ENCODE data around the gene ASCC1. TPM values are rescaled to one million over a fixed set of nuclear protein-coding genes. Genes with fewer than 3 reads are reported as not detected.

Gene ASCC1
- total RNA-seq, 3 donors from 2014 or later (not counting 1 experiment from before 2014, with no cell fraction given) = 26.0 to 35.2 (median 29.3) TPM

DNA sequence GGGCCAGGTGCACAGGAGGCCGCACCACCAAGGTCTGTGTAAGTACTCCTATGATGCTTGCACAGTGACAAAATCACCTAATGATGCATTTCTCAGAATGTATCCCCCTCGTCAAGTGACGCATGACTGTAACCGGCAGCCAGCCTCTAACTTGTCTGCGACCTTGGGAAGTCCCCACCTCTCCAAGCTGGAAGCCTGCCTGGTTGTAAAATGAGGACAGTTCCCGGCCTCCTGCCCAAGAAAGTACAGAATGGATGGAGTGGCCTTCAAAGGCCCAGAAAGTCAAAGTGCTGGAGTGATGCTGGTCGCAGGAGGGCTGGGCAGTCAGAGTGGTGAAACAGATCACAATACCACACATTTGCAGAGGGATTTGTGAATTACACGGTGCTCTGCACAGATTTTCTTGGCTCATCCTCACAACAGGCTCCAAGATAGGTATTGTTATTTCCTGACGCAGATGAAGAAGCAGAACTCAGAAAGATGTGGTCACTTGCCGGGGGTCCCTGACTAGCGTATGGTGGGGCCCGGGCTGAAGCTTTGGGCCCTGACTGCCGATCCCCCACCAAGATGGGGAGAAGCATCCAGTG, 150.5 kb downstream of the ASCC1 start:
- Mint-ChIP-seq H3K9me3 (no peaks in the 10 kb centered on the region), H3K27me3 (ENCODE audit: low read depth in 2 of 2) (no peaks in the 10 kb centered on the region), H3K4me1 (peaks cover 8 to 22% of the 10 kb centered on the region in 2 donors), H3K4me3 (no peak overlapping the region), H3K36me3 (peaks cover 7% of the 10 kb centered on the region), H3K27ac (no peak overlapping the region)
- DNase-seq (no peak), ATAC-seq (no peak)
- no peaks in the 10 kb centered on the region for H3K27me3 ChIP-seq (ENCODE audit: control insufficient read depth, insufficient read depth, low read length)
- WGBS (ENCODE audit: insufficient coverage) = 95% methylated on average over 13 of the region's 13 CpGs
- no peak for TF ChIP-seq CTCF (IDR thresholded peaks at IDR 0.05)
- H3K4me1 ChIP-seq (ENCODE audit: control insufficient read depth, insufficient read depth, low read length) = peaks cover 5% of the 10 kb centered on the region
- no peak overlapping the region for H3K4me3 ChIP-seq (ENCODE audit: low read length)
- intact Hi-C loops (cut with micrococcal nuclease) = no loop called here
- H3K9me3 ChIP-seq (ENCODE audit: control insufficient read depth, insufficient read depth, low read length) = no peaks in the 10 kb centered on the region
- H3K36me3 ChIP-seq (ENCODE audit: control insufficient read depth, insufficient read depth, low read length) = peaks cover 64% of the 10 kb centered on the region
- no peak overlapping the region for H3K27ac ChIP-seq (ENCODE audit: low read length)

DNA sequence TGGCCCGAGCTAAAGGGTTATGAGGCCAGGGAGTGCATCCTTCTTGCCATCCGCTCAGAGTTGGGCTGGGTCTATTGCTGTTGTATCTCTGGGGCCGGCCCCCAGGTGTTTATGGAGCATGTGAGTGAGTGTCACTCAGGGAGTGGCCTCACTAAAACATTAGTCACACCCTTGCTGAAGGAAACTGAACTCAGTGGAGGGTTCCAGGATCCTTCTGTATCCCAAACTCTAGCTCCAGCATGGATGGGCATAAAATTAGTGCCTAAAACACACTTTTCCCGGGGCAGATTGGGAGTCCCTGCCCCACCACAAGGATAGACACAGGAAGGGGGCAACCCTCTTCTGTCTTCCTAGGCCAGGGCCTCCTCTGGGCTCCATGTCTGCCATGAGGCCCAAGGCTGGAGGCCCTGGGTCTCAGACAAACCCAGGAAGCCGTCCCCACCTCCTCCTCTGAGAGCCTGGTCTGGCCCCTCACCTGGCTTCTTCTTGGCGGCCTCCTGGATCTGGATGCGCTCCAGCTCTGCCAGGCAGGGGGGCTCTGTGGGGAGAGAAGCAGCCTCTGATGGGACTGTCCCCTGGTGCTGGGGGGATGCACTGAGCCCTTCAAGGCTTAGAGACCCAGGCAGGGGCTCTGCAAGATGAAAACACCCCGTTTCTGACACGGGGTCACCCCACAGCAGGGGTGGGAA, 152.2 kb downstream of the ASCC1 start:
- 84% methylated on average over 9 of the region's 9 CpGs for WGBS (ENCODE audit: insufficient coverage)
- TF ChIP-seq CTCF (IDR thresholded peaks at IDR 0.05) = no peak
- Histone ChIP-seq H3K36me3 (ENCODE audit: control insufficient read depth, insufficient read depth, low read length) (peaks cover 52% of the 10 kb centered on the region), H3K4me1 (ENCODE audit: control insufficient read depth, insufficient read depth, low read length) (no peaks in the 10 kb centered on the region), H3K27ac (ENCODE audit: low read length) (no peak overlapping the region), H3K4me3 (ENCODE audit: low read length) (no peak overlapping the region), H3K27me3 (ENCODE audit: control insufficient read depth, insufficient read depth, low read length) (no peaks in the 10 kb centered on the region), H3K9me3 (ENCODE audit: control insufficient read depth, insufficient read depth, low read length) (no peaks in the 10 kb centered on the region)
- DNase-seq (peak in 1 of 2 donors; percentile 9), ATAC-seq (no peak)
- peak overlapping the region; percentile 16 to 66 for H3K27ac Mint-ChIP-seq
- intact Hi-C loops (cut with micrococcal nuclease) = no loop called here
- no peak overlapping the region for H3K4me3 Mint-ChIP-seq
- no peaks in the 10 kb centered on the region for H3K9me3 Mint-ChIP-seq
- no peaks in the 10 kb centered on the region for H3K27me3 Mint-ChIP-seq (ENCODE audit: low read depth in 2 of 2)
- peaks cover 0 to 13% of the 10 kb centered on the region in 2 donors for H3K4me1 Mint-ChIP-seq
- no peaks in the 10 kb centered on the region for H3K36me3 Mint-ChIP-seq

DNA sequence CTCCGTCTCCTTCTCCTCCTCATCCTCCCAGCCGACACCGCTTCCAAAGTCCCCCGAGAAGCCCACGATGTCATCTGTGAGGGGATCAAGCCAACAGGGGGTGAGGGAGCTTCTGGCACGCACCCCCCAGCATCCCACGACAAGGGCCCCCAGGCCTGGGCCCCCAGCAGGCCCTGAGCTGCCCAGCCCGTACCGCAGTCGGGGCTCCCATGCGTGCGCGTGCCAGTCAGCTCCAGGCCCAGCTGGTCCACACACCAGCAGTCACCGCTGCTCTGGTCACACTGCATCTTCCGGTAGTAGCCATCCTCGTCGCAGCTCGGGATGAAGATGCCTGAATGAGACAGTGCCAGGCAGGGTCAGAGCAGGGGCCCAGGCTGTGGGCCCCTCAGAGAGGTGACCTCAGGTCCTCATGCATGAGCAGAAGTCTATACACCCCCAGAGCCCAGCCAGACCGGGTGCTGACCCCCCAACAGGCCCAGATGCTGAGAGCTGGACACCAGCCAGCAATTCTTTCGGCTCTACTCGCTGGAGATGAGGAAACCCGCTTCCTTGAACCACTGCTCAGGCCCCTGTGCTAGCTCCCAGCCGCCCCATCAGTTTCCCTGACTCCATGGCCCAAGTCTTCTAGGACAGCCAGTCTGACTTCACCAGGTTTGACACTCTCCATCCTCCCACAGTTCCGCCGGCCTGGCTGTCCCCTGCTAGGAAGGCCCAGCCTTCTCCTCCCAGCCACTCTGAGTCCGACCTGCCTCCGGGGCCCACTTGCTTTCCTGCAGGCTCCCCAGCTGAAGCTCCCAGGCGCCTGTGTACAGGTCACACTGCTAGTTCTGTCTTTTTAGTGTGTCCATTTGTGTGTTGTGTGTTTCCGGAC, 153.0 kb downstream of the ASCC1 start:
- Histone ChIP-seq H3K27me3 (ENCODE audit: control insufficient read depth, insufficient read depth, low read length) (no peaks in the 10 kb centered on the region), H3K36me3 (ENCODE audit: control insufficient read depth, insufficient read depth, low read length) (peaks cover 45% of the 10 kb centered on the region), H3K4me3 (ENCODE audit: low read length) (no peak overlapping the region), H3K4me1 (ENCODE audit: control insufficient read depth, insufficient read depth, low read length) (no peaks in the 10 kb centered on the region), H3K27ac (ENCODE audit: low read length) (no peak overlapping the region), H3K9me3 (ENCODE audit: control insufficient read depth, insufficient read depth, low read length) (no peaks in the 10 kb centered on the region)
- Mint-ChIP-seq H3K4me1 (peaks cover 0 to 9% of the 10 kb centered on the region in 2 donors), H3K27ac (peak overlapping the region; percentile 16 to 86), H3K36me3 (no peaks in the 10 kb centered on the region), H3K9me3 (no peaks in the 10 kb centered on the region), H3K27me3 (ENCODE audit: low read depth in 2 of 2) (no peaks in the 10 kb centered on the region), H3K4me3 (no peak overlapping the region)
- ATAC-seq (no peak), DNase-seq (peak in 1 of 2 donors; percentile 13)
- WGBS (ENCODE audit: insufficient coverage) = 95% methylated on average over 29 of the region's 29 CpGs
- no peak for TF ChIP-seq CTCF (IDR thresholded peaks at IDR 0.05)
- intact Hi-C loops (cut with micrococcal nuclease) = no loop called here

All from natural killer cell (primary cell).